NCI-H146 treated with DMSO at 0.1 percent for 48 hours (cell line): Measurements from ENCODE around the gene AIF1L.

Experiments
- DNase-seq: peaks from one replicate; lab custom pipeline; 2025; ENCODE audit not compliant: unreplicated experiment; lab: John Stamatoyannopoulos, UW

AIF1L gene

GRCh38 chr9:131161585-131161984 lies 65.3 kb downstream of the AIF1L start:
- no peak for DNase-seq

DNA sequence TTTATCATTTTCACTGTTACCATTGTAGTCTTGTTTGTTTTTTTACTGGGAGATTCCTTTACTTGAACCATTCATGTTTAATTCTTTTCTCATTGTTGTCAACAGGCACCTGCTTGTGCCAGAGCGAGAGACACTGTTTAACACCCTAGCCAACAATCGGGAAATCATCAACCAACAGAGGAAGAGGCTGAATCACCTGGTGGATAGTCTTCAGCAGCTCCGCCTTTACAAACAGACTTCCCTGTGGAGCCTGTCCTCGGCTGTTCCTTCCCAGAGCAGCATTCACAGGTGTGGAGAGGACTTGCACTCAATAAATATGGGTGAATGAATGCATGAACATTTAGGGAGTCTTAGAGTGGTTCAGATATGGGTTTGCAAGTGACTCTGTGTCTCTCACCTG lies 66.6 kb downstream of the AIF1L start:
- no peak for DNase-seq

DNA sequence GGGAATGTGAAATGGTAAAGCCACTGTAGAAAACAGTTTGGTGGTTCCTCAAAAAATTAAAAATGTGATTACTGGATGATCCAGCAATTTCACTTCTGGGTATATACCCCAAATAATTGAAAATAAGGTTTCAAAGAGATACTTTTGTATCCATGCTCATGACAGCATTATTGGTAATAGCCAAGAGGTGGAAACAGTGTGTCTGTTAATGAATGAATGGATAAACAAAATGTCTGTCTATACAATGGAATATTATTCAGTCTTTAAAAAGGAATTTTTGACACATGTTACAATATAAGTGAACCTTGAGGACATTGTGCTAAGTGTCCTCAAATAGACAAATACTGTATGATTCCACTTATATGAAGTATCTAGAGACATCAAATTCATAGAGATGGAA lies 69.2 kb downstream of the AIF1L start:
- DNase-seq = no peak

GRCh38 chr9:131167146-131167692 lies 70.9 kb downstream of the AIF1L start:
- no peak for DNase-seq

DNA sequence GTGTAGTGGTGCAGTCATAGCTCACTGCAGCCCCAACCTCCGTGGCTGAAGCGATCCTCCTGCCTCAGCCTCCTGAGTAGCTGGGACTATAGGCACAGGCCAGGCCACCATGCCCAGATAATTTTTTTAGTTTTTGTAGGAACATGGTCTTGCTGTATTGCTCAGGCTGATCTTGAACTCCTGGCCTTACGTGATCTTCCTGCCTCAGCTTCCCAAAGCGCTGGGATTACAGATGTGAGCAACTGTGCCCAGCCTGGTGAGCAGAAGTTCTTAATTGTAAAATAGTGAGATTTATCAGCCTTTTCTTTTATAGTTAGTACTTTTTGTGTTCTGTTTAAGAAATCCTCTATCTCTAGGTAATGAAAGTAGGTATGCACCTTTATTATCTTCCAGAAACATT lies 71.6 kb downstream of the AIF1L start:
- DNase-seq = no peak

DNA sequence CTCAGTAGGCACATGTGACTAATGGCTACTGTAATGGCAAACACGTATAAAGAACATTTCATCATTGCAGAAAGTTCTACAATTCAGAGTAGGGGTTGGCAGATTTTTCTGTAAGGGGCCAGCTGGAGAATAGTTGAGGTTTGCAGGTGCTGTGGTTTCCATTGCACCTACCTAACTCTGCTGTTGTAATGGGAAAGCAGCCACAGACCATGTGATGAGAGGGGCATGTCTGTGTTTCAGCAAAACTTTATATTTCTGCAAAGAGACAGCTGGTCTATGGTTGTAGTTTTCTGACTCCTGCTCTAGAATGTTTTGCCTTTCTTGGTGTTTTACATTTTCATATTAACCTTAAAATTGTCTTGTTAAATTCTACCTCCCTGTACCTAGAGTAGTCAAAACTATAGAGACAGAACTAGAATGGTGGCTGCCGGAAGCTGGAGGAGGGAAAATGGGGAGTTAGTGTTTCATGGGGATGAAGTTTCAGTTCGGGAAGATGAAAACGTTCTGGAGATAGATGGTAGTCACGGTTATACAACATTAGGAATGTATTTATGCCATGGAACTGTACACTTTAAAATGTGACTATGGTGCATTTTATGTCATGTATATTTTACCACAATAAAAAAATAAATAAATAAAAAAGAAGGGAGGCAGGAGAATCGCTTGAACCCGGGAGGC lies 73.4 kb downstream of the AIF1L start:
- no peak for DNase-seq
